Measurements from ENCODE around the gene COL23A1. TPM values are rescaled to one million over a fixed set of nuclear protein-coding genes. Genes with fewer than 3 reads are reported as not detected.

The COL23A1 gene
- total RNA-seq, 1 experiment from 2014 or later: 15.0 TPM

GRCh38 chr5:178564811-178565550 is 25.2 kb downstream of the COL23A1 start:
- Mint-ChIP-seq H3K9me3 (0 out of 2 replicates have a peak, but pooled peaks cover 4% of the 10 kb centered on the region), H3K27me3 (ENCODE audit: low read depth) (no peaks in the 10 kb centered on the region), H3K36me3 (peaks cover 3% of the 10 kb centered on the region; the same call in 1 of the 2 replicates), H3K27ac (peak overlapping the region; percentile 85), H3K4me1 (peaks cover 41% of the 10 kb centered on the region), H3K4me3 (peak overlapping the region; percentile 48)
- TF ChIP-seq, protein P1, sequence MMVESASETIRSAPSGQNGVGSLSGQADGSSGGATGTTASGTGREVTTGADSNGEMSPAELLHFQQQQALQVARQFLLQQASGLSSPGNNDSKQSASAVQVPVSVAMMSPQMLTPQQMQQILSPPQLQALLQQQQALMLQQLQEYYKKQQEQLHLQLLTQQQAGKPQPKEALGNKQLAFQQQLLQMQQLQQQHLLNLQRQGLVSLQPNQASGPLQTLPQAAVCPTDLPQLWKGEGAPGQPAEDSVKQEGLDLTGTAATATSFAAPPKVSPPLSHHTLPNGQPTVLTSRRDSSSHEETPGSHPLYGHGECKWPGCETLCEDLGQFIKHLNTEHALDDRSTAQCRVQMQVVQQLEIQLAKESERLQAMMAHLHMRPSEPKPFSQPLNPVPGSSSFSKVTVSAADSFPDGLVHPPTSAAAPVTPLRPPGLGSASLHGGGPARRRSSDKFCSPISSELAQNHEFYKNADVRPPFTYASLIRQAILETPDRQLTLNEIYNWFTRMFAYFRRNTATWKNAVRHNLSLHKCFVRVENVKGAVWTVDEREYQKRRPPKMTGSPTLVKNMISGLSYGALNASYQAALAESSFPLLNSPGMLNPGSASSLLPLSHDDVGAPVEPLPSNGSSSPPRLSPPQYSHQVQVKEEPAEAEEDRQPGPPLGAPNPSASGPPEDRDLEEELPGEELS (CRISPR knock-in tag; IDR thresholded peaks at IDR 0.05): no peak
- TF ChIP-seq SMAD4 (CRISPR knock-in tag; IDR thresholded peaks at IDR 0.05): no peak
- TF ChIP-seq NFYB (CRISPR knock-in tag; conservative IDR thresholded peaks at IDR 0.05; ENCODE audit: low read depth): no peak
- POLR2A ChIA-PET: no interaction called here
- CTCF ChIA-PET: interaction anchor here (1.5 to 2.3 kb wide), 3 partner anchors 25 to 281 kb away, joined by 4 to 8 read pairs (median 6); partner anchors contain the start of gene COL23A1
- DNase-seq (ENCODE audit: low spot score) (no peak), ATAC-seq (no peak)

GRCh38 chr5:178564397-178564796 is 25.8 kb downstream of the COL23A1 start:
- peaks cover 8% of the 10 kb centered on the region for H3K36me3 Mint-ChIP-seq
- no peak for DNase-seq (ENCODE audit: low spot score)
- H3K9me3 Mint-ChIP-seq: no peaks in the 10 kb centered on the region
- TF ChIP-seq OVOL2 (CRISPR knock-in tag; IDR thresholded peaks at IDR 0.05; ENCODE audit: borderline replicate concordance) (no peak), ZNF121 (CRISPR knock-in tag; IDR thresholded peaks at IDR 0.05) (no peak)
- H3K4me3 Mint-ChIP-seq: peak overlapping the region; percentile 48
- ATAC-seq: peak; percentile 34
- peaks cover 45% of the 10 kb centered on the region for H3K4me1 Mint-ChIP-seq
- H3K27ac Mint-ChIP-seq: peak overlapping the region; percentile 85
- ChIA-PET CTCF (interaction anchor here (1.5 to 2.3 kb wide), 3 partner anchors 25 to 281 kb away, joined by 4 to 8 read pairs (median 6); partner anchors contain the start of gene COL23A1), POLR2A (no interaction called here)
- H3K27me3 Mint-ChIP-seq (ENCODE audit: low read depth): peaks cover 4% of the 10 kb centered on the region; the same call in 1 of the 2 replicates

GRCh38 chr5:178563621-178564020 is 26.6 kb downstream of the COL23A1 start:
- Mint-ChIP-seq H3K4me1 (peaks cover 49% of the 10 kb centered on the region), H3K27me3 (ENCODE audit: low read depth) (peaks cover 4% of the 10 kb centered on the region; the same call in 1 of the 2 replicates), H3K27ac (peak overlapping the region; percentile 17; the same call in 1 of the 2 replicates), H3K36me3 (peaks cover 13% of the 10 kb centered on the region), H3K4me3 (no peak overlapping the region), H3K9me3 (no peaks in the 10 kb centered on the region)
- TF ChIP-seq ZNF121 (CRISPR knock-in tag; IDR thresholded peaks at IDR 0.05) (peak; percentile 33; the same call in 1 of the 2 replicates), MYBL2 (CRISPR knock-in tag; IDR thresholded peaks at IDR 0.05) (no peak)
- TF ChIP-seq, protein P2, sequence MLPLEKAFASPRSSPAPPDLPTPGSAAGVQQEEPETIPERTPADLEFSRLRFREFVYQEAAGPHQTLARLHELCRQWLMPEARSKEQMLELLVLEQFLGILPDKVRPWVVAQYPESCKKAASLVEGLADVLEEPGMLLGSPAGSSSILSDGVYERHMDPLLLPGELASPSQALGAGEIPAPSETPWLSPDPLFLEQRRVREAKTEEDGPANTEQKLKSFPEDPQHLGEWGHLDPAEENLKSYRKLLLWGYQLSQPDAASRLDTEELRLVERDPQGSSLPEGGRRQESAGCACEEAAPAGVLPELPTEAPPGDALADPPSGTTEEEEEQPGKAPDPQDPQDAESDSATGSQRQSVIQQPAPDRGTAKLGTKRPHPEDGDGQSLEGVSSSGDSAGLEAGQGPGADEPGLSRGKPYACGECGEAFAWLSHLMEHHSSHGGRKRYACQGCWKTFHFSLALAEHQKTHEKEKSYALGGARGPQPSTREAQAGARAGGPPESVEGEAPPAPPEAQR (CRISPR knock-in tag; IDR thresholded peaks at IDR 0.05): no peak
- no peak for DNase-seq (ENCODE audit: low spot score)
- CTCF ChIA-PET: interaction anchor here (0.7 to 2.3 kb wide), 4 partner anchors 26 to 280 kb away, joined by 4 to 8 read pairs (median 6); partner anchors contain the start of gene COL23A1
- POLR2A ChIA-PET: interaction anchor here (0.7 kb wide), 1 partner anchor 415 kb away, joined by 3 read pairs; no protein-coding TSS in a partner anchor
- ATAC-seq: no peak

DNA sequence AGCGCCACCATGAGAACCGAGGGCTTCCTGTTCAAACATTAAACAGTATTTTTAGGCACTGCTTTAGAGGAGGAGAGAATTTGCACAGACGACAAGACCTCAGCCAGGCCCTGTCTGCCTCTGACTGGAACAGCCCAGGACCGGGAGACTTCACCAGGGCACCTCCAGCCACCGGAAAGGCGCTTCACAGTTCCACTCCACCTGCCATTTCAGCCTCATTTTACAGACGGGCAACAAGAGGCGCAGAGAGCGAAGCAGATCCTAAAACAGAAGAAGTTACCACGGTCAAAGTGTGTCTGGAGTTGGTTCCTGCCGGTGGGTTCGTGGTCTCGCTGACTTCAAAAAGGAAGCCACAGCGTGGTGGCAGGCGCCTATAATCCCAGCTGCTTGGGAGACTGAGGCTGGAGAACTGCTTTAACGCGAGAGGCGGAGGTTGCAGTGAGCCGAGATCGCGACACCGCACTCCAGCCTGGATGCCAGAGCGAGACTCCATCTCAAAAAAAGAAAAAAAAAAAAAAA is 28.4 kb downstream of the COL23A1 start:
- H3K4me1 Mint-ChIP-seq: peaks cover 56% of the 10 kb centered on the region
- H3K4me3 Mint-ChIP-seq: no peak overlapping the region
- ChIA-PET CTCF (interaction anchor here (0.7 to 3.1 kb wide), 6 partner anchors 9 to 649 kb away, joined by 3 to 9 read pairs (median 4); partner anchors contain the start of gene COL23A1), POLR2A (interaction anchor here (0.7 kb wide), 1 partner anchor 35 kb away, joined by 5 read pairs; no protein-coding TSS in a partner anchor)
- no peak for TF ChIP-seq TCF7 (CRISPR knock-in tag; IDR thresholded peaks at IDR 0.05; ENCODE audit: low read depth)
- TF ChIP-seq GTF2I (CRISPR knock-in tag; conservative IDR thresholded peaks at IDR 0.05): no peak
- TF ChIP-seq, protein P3, sequence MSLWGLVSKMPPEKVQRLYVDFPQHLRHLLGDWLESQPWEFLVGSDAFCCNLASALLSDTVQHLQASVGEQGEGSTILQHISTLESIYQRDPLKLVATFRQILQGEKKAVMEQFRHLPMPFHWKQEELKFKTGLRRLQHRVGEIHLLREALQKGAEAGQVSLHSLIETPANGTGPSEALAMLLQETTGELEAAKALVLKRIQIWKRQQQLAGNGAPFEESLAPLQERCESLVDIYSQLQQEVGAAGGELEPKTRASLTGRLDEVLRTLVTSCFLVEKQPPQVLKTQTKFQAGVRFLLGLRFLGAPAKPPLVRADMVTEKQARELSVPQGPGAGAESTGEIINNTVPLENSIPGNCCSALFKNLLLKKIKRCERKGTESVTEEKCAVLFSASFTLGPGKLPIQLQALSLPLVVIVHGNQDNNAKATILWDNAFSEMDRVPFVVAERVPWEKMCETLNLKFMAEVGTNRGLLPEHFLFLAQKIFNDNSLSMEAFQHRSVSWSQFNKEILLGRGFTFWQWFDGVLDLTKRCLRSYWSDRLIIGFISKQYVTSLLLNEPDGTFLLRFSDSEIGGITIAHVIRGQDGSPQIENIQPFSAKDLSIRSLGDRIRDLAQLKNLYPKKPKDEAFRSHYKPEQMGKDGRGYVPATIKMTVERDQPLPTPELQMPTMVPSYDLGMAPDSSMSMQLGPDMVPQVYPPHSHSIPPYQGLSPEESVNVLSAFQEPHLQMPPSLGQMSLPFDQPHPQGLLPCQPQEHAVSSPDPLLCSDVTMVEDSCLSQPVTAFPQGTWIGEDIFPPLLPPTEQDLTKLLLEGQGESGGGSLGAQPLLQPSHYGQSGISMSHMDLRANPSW (CRISPR knock-in tag; conservative IDR thresholded peaks at IDR 0.05; ENCODE audit: low read depth): no peak
- TF ChIP-seq ZNF121 (CRISPR knock-in tag; IDR thresholded peaks at IDR 0.05): no peak
- H3K9me3 Mint-ChIP-seq: no peaks in the 10 kb centered on the region
- H3K27me3 Mint-ChIP-seq (ENCODE audit: low read depth): peaks cover 4% of the 10 kb centered on the region; the same call in 1 of the 2 replicates
- ATAC-seq (no peak; the same call in 1 of the 2 replicates), DNase-seq (ENCODE audit: low spot score) (no peak)
- H3K36me3 Mint-ChIP-seq: peaks cover 13% of the 10 kb centered on the region
- H3K27ac Mint-ChIP-seq: peak overlapping the region; percentile 86
